ENCODE measurements around the gene UCKL1.
"Not testable (repeated sequence)": the region's sequence is repeated elsewhere in the genome, so short reads cannot be mapped to it uniquely, and the experiment has no call there.

The UCKL1 gene

DNA sequence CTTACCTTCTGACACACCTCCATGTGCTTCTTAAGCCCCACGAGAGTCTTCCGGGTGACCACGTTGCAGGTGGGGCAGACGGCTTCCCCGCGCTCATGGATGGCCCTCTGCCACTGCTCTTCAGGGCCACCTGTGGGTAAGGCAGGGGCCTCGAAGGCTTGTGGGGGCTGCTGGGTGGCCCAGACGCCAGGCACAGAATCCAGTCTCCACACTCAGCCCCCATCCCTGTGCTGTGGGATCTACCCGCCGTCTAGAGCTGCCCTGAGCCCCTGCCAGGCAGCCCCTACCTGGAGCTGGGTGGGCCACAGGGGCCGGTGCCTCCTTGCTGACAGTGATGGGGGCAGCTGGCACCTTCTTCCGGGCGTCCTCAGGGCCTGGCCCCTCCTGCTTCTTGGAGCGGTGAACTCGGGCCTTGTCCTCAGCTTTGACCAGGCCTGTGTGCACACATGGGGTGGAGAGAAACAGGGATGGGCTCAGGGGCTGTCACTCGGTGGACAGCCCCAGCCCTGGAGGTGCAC is 7.6 kb upstream of the UCKL1 start:
- H3K9me3 ChIP-seq (ENCODE audit: control insufficient read depth in 2 of 2, low read length in 2 of 2) = no peaks in the 10 kb centered on the region
- no peaks in the 10 kb centered on the region for H3K27me3 ChIP-seq (ENCODE audit: control insufficient read depth in 1 of 2, insufficient read depth in 2 of 2, low read length in 2 of 2)
- no peak overlapping the region for H3K4me3 ChIP-seq (ENCODE audit: low read length in 2 of 2)
- no peak overlapping the region for H3K9ac ChIP-seq (ENCODE audit: low read length in 2 of 2)
- peaks cover 7% of the 10 kb centered on the region for H3K4me1 ChIP-seq (ENCODE audit: control insufficient read depth, insufficient read depth, low read length)
- no peak overlapping the region for H3K27ac ChIP-seq (ENCODE audit: low read length)
- H3K36me3 ChIP-seq (ENCODE audit: control insufficient read depth in 2 of 2, insufficient read depth in 2 of 2, low read length in 2 of 2) = peaks cover 15 to 32% of the 10 kb centered on the region in 2 donors

DNA sequence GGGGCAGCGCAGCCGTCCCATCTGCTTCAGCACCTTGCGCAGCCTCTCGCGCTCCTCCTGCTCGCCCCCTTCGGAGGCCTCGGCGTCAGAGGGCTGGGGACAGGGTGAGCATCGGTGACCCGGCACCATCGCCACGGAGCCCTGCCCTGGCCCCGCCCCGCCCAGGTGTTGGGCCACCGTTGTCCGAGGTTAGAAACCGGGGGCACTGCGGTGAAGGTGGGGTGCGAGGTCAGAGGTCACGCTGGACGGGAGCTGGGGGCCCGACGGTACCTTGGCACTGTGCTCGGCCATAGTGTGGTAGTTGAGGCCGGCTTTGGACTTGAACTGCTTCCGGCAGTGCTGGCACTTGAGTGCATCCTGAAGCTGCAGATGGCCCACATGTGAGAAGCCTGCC is 7.1 kb upstream of the UCKL1 start:
- H3K4me1 ChIP-seq (ENCODE audit: control insufficient read depth, insufficient read depth, low read length) = peaks cover 2% of the 10 kb centered on the region
- no peaks in the 10 kb centered on the region for H3K9me3 ChIP-seq (ENCODE audit: control insufficient read depth in 2 of 2, low read length in 2 of 2)
- no peaks in the 10 kb centered on the region for H3K27me3 ChIP-seq (ENCODE audit: control insufficient read depth in 1 of 2, insufficient read depth in 2 of 2, low read length in 2 of 2)
- peaks cover 15 to 32% of the 10 kb centered on the region in 2 donors for H3K36me3 ChIP-seq (ENCODE audit: control insufficient read depth in 2 of 2, insufficient read depth in 2 of 2, low read length in 2 of 2)
- H3K27ac ChIP-seq (ENCODE audit: low read length) = no peak overlapping the region
- no peak overlapping the region for H3K4me3 ChIP-seq (ENCODE audit: low read length in 2 of 2)
- no peak overlapping the region for H3K9ac ChIP-seq (ENCODE audit: low read length in 2 of 2)

DNA sequence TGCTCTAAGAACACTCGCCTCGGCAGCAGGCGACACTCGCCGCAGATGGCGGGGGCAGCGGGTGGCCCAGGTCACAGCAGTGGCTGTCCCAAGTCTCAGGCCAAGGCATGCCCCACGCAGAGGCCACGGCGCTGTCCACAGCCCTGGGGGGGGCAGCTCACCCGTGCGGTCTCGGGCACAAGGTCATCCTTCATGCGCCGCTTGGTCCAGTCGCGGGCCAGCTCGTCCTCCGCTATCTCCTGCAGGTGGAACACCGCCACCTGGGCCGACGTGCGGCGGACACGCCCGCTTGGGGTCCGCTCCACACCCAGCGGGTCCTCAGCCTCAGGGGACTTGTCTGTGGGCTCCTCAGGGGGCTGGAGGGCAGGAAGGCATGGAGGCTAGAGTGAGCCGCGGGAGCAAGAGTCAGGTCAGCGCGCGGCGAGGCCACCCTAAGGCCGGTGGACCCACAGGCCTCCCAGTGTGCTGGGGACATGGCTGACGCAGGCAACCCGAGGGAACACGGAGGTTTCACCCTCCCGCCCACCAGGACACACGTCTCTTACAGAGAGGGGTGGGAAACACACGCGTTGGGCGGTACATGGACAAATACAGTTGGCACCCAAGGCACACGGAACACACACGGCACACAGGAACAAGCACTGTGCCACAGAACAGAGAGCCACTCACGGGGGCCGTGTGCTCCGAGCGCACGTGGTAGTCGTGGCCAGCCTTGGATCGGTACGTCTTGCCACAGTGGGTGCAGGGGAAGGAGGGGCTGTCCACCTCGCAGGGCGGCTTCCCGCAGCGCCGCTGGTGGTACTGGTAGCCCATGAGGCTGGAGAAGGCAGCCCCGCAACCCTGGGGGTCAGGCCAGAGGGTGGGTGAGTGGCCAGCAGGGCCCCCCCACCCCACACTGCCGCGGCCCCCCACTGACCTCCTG is 6.5 kb upstream of the UCKL1 start:
- no peak overlapping the region for H3K9ac ChIP-seq (ENCODE audit: low read length in 2 of 2)
- H3K4me3 ChIP-seq (ENCODE audit: low read length in 2 of 2) = no peak overlapping the region
- H3K4me1 ChIP-seq (ENCODE audit: control insufficient read depth, insufficient read depth, low read length) = peaks cover 3% of the 10 kb centered on the region
- H3K36me3 ChIP-seq (ENCODE audit: control insufficient read depth in 2 of 2, insufficient read depth in 2 of 2, low read length in 2 of 2) = peaks cover 15 to 32% of the 10 kb centered on the region in 2 donors
- no peaks in the 10 kb centered on the region for H3K9me3 ChIP-seq (ENCODE audit: control insufficient read depth in 2 of 2, low read length in 2 of 2)
- no peaks in the 10 kb centered on the region for H3K27me3 ChIP-seq (ENCODE audit: control insufficient read depth in 1 of 2, insufficient read depth in 2 of 2, low read length in 2 of 2)
- no peak overlapping the region for H3K27ac ChIP-seq (ENCODE audit: low read length)

DNA sequence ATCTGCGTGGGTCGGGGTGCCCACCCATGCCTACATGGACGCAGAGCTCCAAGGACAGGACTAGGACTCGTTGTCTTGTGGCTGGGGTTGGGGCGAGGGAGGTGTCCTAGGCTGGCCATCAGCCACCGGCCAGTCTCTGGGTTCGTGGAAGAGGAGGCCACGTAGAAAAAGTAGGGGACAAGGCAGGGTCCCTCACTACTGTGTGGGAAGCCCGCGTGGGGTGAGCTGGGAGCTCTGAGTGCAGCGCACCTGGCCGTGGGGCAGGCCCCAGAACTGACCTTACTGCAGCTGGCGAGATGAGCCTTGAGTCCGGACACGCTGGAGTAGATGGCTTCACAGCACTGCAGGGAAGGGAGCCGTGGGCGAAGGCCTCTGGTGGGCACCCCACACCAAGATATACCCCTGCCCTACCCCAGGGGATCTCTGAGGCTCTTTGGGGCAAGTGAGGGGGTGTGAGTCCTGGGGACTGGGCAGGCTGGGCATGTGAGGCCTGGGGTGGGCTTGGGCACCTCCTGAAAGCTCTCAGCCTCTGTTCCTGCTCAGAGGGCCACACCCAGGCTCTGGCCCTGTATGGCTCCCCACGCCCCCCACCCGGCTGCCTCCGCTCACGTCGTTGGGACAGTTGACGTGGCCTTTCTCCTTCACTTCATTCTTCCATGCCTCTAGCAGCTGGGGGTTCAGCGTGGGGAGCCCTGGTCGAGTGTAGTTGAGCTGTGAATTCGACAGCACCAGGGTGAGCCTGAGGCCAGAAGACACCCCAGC is 5.6 kb upstream of the UCKL1 start:
- Histone ChIP-seq H3K4me3 (ENCODE audit: low read length in 2 of 2) (no peak overlapping the region), H3K36me3 (ENCODE audit: control insufficient read depth in 2 of 2, insufficient read depth in 2 of 2, low read length in 2 of 2) (peaks cover 12 to 30% of the 10 kb centered on the region in 2 donors), H3K27me3 (ENCODE audit: control insufficient read depth in 1 of 2, insufficient read depth in 2 of 2, low read length in 2 of 2) (no peaks in the 10 kb centered on the region)

DNA sequence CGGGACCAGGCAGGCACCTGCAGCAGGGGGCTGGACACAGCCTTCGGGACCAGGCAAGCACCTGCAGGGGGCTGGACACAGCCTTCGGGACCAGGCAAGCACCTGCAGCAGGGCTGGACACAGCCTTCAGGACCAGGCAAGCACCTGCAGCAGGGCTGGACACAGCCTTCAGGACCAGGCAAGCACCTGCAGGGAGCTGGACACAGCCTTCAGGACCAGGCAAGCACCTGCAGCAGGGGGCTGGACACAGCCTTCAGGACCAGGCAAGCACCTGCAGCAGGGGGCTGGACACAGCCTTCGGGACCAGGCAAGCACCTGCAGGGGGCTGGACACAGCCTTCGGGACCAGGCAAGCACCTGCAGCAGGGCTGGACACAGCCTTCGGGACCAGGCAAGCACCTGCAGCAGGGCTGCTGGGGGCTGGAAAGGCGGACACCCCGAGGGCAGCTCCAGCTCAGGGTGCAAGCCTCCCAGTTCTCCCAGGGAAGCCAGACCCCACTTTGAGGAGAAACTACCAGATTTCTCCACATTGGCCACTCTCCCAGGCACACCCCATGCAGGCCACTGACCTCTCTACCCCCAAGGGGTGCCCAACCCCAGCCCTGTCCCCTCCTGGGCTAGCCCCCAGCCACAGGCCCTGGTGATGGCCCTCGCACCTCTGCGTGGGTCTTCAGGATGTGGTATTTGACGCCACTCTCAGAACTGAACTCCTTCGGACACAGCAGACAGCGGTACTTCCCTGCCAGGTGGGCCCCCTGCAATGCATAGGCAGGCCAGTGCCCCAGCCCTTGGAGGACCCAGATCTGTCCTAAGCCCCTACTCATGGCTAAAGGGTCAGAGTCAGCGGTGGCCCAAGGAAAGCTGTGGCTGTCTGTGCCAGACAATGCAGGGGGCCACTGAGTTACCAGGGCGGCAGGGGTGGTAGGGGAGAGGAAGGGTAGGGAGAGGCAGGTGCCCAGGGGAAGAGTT is 4.7 kb upstream of the UCKL1 start:
- H3K4me3 ChIP-seq (ENCODE audit: low read length in 2 of 2); H3K9me3 ChIP-seq (ENCODE audit: control insufficient read depth in 2 of 2, low read length in 2 of 2); H3K9ac ChIP-seq (ENCODE audit: low read length in 2 of 2); H3K27ac ChIP-seq (ENCODE audit: low read length); H3K27me3 ChIP-seq (ENCODE audit: control insufficient read depth in 1 of 2, insufficient read depth in 2 of 2, low read length in 2 of 2): not testable (repeated sequence)
- H3K36me3 ChIP-seq (ENCODE audit: control insufficient read depth in 2 of 2, insufficient read depth in 2 of 2, low read length in 2 of 2) = peaks cover 6 to 22% of the 10 kb centered on the region in 2 donors
- H3K4me1 ChIP-seq (ENCODE audit: control insufficient read depth, insufficient read depth, low read length) = peaks cover 10% of the 10 kb centered on the region

More for the DNA sequence above, 5.6 kb upstream of the UCKL1 start:
- Histone ChIP-seq H3K4me1 (ENCODE audit: control insufficient read depth, insufficient read depth, low read length) (peaks cover 9% of the 10 kb centered on the region), H3K9me3 (ENCODE audit: control insufficient read depth in 2 of 2, low read length in 2 of 2) (no peaks in the 10 kb centered on the region), H3K9ac (ENCODE audit: low read length in 2 of 2) (no peak overlapping the region), H3K27ac (ENCODE audit: low read length) (no peak overlapping the region)

DNA sequence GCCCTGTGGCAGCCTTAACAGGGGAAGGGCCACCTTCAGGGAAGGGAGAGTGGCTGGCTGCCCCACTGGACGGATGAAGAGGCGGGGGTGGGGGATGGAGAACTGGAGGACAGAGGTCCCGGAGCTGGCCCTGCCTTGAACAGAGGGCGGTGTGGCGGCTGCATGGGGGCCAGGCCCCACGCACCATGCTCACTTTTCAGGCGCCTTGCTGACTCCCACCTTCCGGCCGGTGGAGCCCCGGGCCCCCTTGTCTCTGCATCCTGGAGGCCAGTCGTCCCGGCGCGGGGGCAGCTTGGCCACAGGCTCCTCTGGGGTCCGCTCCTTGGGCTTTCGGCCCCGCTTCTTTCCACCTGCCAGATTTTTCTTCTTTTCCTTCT is 3.5 kb upstream of the UCKL1 start:
- Histone ChIP-seq H3K36me3 (ENCODE audit: control insufficient read depth in 2 of 2, insufficient read depth in 2 of 2, low read length in 2 of 2) (peaks cover 6 to 22% of the 10 kb centered on the region in 2 donors), H3K4me3 (ENCODE audit: low read length in 2 of 2) (no peak overlapping the region), H3K4me1 (ENCODE audit: control insufficient read depth, insufficient read depth, low read length) (peaks cover 19% of the 10 kb centered on the region), H3K9me3 (ENCODE audit: control insufficient read depth in 2 of 2, low read length in 2 of 2) (no peaks in the 10 kb centered on the region), H3K9ac (ENCODE audit: low read length in 2 of 2) (no peak overlapping the region), H3K27ac (ENCODE audit: low read length) (no peak overlapping the region), H3K27me3 (ENCODE audit: control insufficient read depth in 1 of 2, insufficient read depth in 2 of 2, low read length in 2 of 2) (no peaks in the 10 kb centered on the region)

DNA sequence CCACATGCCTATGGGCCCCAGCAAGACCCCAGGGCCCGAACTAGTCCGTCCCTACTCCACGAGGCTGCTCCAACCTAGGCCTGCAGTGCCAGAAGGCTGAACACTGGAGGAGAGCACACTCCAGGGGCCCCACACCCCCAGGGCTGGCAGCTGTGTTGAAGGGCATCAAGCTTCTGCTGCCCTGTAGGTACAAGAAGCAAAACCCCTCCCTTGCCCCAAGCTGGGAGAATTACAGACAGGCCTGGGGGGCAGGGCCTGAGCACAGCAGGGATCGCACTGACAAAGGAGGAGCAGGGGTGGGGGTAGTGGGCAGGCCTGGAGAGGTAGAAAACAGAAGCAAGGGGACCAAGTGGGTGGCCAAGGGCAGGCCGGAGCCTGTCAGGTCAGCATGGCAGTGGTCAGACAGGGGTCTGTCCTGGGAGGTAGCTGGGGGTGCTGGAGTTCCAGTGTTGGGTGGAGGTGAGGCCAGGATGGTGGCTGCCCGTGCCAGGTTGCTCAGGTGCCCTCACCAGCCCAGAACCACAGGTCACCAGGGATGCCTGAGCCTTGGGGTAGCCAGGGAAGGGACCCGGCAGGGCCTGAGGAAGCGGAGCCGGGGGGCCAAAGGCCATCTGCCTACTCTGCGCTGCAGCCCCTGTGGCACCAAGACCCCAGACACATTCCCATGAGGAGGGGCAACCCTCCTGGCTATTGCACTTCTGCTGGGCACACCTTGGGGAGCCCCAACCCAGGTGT is 2.9 kb upstream of the UCKL1 start:
- Histone ChIP-seq H3K4me3 (ENCODE audit: low read length in 2 of 2) (no peak overlapping the region), H3K9ac (ENCODE audit: low read length in 2 of 2) (no peak overlapping the region), H3K27me3 (ENCODE audit: control insufficient read depth in 1 of 2, insufficient read depth in 2 of 2, low read length in 2 of 2) (no peaks in the 10 kb centered on the region), H3K4me1 (ENCODE audit: control insufficient read depth, insufficient read depth, low read length) (peaks cover 25% of the 10 kb centered on the region), H3K27ac (ENCODE audit: low read length) (no peak overlapping the region), H3K9me3 (ENCODE audit: control insufficient read depth in 2 of 2, low read length in 2 of 2) (no peaks in the 10 kb centered on the region), H3K36me3 (ENCODE audit: control insufficient read depth in 2 of 2, insufficient read depth in 2 of 2, low read length in 2 of 2) (peaks cover 6 to 22% of the 10 kb centered on the region in 2 donors)

DNA sequence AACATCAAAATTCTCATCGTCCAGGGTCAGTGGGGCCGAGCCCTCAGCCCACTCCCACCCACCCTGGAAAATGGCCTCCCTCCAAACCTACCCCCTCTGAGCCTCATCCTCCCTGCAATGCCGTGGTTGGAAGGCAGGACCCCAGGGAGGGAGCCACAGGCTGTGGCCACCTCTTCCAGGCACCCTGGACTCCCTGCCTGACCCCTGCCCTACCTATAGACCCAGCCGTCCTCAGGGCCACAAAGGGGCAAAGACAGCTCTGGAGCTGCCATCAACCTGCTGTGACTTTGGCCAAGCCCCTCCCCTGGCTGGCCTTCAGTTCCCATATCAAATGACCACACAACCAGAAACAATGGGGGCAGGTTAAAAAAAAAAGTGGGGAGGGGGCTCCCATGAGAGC is 2.3 kb upstream of the UCKL1 start:
- Histone ChIP-seq H3K4me3 (ENCODE audit: low read length in 2 of 2) (no peak overlapping the region), H3K27ac (ENCODE audit: low read length) (no peak overlapping the region), H3K9ac (ENCODE audit: low read length in 2 of 2) (no peak overlapping the region), H3K36me3 (ENCODE audit: control insufficient read depth in 2 of 2, insufficient read depth in 2 of 2, low read length in 2 of 2) (peaks cover 2 to 19% of the 10 kb centered on the region in 2 donors), H3K9me3 (ENCODE audit: control insufficient read depth in 2 of 2, low read length in 2 of 2) (no peaks in the 10 kb centered on the region), H3K27me3 (ENCODE audit: control insufficient read depth in 1 of 2, insufficient read depth in 2 of 2, low read length in 2 of 2) (no peaks in the 10 kb centered on the region), H3K4me1 (ENCODE audit: control insufficient read depth, insufficient read depth, low read length) (peaks cover 32% of the 10 kb centered on the region)

DNA sequence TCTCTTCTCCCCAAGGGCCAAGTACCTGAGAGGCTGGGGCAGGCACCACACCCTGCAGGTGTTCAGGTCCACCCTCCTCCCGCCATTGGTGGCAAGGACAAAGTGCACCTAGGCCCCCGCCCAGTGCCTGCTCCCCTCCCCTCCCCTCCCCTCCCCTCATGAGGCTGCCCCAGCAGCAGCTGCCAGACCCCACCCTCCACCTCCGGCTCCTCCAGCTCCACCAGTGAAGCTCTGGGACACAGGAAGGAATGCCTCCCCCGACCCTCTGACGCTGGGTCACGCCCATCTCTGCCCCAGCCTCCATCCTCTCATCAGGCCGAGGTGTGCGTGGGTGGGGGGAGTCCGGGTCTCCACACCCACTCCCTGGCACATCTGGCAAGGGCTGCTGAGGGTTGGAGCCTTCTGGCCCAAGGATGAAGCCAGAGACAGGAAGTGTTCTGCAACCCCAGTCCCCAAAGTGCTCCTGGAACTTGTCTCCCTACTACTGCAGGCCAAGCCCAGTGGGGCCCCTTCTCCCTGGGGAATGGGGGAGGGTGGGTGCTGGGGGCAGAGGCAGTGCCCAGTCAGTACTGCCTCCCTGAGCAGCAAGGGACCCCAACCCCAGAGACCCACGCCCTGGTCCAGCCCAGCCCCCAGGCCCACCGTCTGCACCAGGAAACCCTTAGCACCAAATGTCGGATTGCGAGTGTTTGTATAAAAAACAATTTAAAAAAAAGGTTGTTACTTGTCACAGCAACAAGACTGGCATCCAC is 1.6 kb upstream of the UCKL1 start:
- Histone ChIP-seq H3K27ac (ENCODE audit: low read length) (no peak overlapping the region), H3K4me3 (ENCODE audit: low read length in 2 of 2) (no peak overlapping the region), H3K9ac (ENCODE audit: low read length in 2 of 2) (no peak overlapping the region), H3K9me3 (ENCODE audit: control insufficient read depth in 2 of 2, low read length in 2 of 2) (no peaks in the 10 kb centered on the region), H3K4me1 (ENCODE audit: control insufficient read depth, insufficient read depth, low read length) (peaks cover 32% of the 10 kb centered on the region), H3K27me3 (ENCODE audit: control insufficient read depth in 1 of 2, insufficient read depth in 2 of 2, low read length in 2 of 2) (no peaks in the 10 kb centered on the region), H3K36me3 (ENCODE audit: control insufficient read depth in 2 of 2, insufficient read depth in 2 of 2, low read length in 2 of 2) (peaks cover 0 to 17% of the 10 kb centered on the region in 2 donors)

Measured in stomach smooth muscle (tissue), 2 donors.